HG03442 (cell line): Measurements from ENCODE around the gene CRIP1.

Experiments used
- ATAC-seq: cut with Tn5 transposase; IDR thresholded peaks from one replicate; pipeline ENCODE4 v1.9.1; 2021; ENCODE audit warnings: mild to moderate bottlenecking, moderate library complexity; ENCODE audit not compliant: unreplicated experiment

Gene CRIP1

GRCh38 chr14:105469456-105470349 is 17.0 kb upstream of the CRIP1 start:
- no peak for ATAC-seq

GRCh38 chr14:105470350-105471296 is 16.1 kb upstream of the CRIP1 start:
- ATAC-seq = no peak

GRCh38 chr14:105471297-105471821 is 15.3 kb upstream of the CRIP1 start:
- no peak for ATAC-seq

GRCh38 chr14:105471823-105472485 is 14.7 kb upstream of the CRIP1 start:
- ATAC-seq = no peak

GRCh38 chr14:105472486-105472991 is 14.1 kb upstream of the CRIP1 start:
- no peak for ATAC-seq

GRCh38 chr14:105473033-105473676 is 13.5 kb upstream of the CRIP1 start:
- ATAC-seq = no peak

- ATAC-seq = no peak
These were observed 12.8 kb upstream of the CRIP1 start for GRCh38 chr14:105473677-105474482.

- no peak for ATAC-seq
These were observed 12.0 kb upstream of the CRIP1 start, which contains the start of gene CRIP2 for GRCh38 chr14:105474483-105475268. Gene CRIP2 (plus strand): TSS chr14:105474821. CDS start chr14:105474863, 42 bp downstream.

- no peak for ATAC-seq
These were observed 11.2 kb upstream of the CRIP1 start for GRCh38 chr14:105475269-105476096.

GRCh38 chr14:105476097-105476830 is 10.4 kb upstream of the CRIP1 start:
- ATAC-seq = no peak

- no peak for ATAC-seq
These were observed 9.6 kb upstream of the CRIP1 start for GRCh38 chr14:105476831-105477659.

GRCh38 chr14:105477660-105478397 is 8.9 kb upstream of the CRIP1 start:
- no peak for ATAC-seq

GRCh38 chr14:105478398-105479251 is 8.1 kb upstream of the CRIP1 start:
- no peak for ATAC-seq

- ATAC-seq = no peak
These were observed 7.1 kb upstream of the CRIP1 start for GRCh38 chr14:105479431-105480158.
